ENCODE measurements around the gene SLC66A2. TPM values are rescaled to one million over a fixed set of nuclear protein-coding genes. Genes with fewer than 3 reads are reported as not detected.

SLC66A2 gene
- total and polyA plus RNA-seq, 2 of the 13 experiments (the other 11 are each of a cell fraction or from before 2014, with no cell fraction given): 33.5 to 41.9 TPM

- 57% methylated on average over 3 of the region's 3 CpGs for WGBS (ENCODE audit: low lambda C conversion rate)
- intact Hi-C loops (cut with micrococcal nuclease; ENCODE audit: unreplicated experiment) (no loop called here), in situ Hi-C loops (cut with HindIII; ENCODE audit: extremely low pct_ligation_motif_present, low pct_unique_long_range_greater_than_20kb) (no loop called here)
- POLR2A ChIA-PET: no interaction called here
- BruUV-seq (replicated peaks): no TSS peak
- no peak overlapping the region for H2AFZ ChIP-seq (ENCODE audit: low read length)
- TF ChIP-seq TAF1 (CRISPR knock-in tag; IDR thresholded peaks at IDR 0.05) (no peak), ZNF317 (CRISPR knock-in tag; IDR thresholded peaks at IDR 0.05) (peak; percentile 94)
- H3K4me1 ChIP-seq (ENCODE audit: insufficient read depth, low read length): no peaks in the 10 kb centered on the region
- H3K9me3 ChIP-seq (ENCODE audit: low read length): peaks cover 54% of the 10 kb centered on the region
- CTCF ChIA-PET (ENCODE audit: low intra/inter-chr PET ratio, low total read pairs): no interaction called here
- H3K79me2 ChIP-seq (ENCODE audit: insufficient read depth, low read length): no peaks in the 10 kb centered on the region
- DNase-seq (ENCODE audit: low spot score): no peak
- FAIRE-seq: no peak
- ATAC-seq: no peak
- no peak overlapping the region for H3K27ac ChIP-seq (ENCODE audit: extremely low read length, insufficient read depth, low read length)
- H3K27me3 ChIP-seq (ENCODE audit: control insufficient read depth in 1 of 2, insufficient read depth in 2 of 2, low read length in 2 of 2): no peaks in the 10 kb centered on the region
- no peak overlapping the region for H3K4me3 ChIP-seq (replicated peaks in 1 of 3; ENCODE audit: insufficient read depth in 1 of 3, low read depth in 2 of 3, low read length in 3 of 3)
- H3K36me3 ChIP-seq (replicated peaks in 1 of 2; ENCODE audit: control insufficient read depth in 1 of 2, insufficient read depth in 2 of 2, low read length in 2 of 2): no peaks in the 10 kb centered on the region
- no peak overlapping the region for H3K9ac ChIP-seq (ENCODE audit: insufficient read depth, low read depth, low read length)
- peaks cover 5% of the 10 kb centered on the region; the same call in 1 of the 2 replicates for H4K20me1 ChIP-seq (ENCODE audit: insufficient read depth, low read length)
- no peak overlapping the region for H3K4me2 ChIP-seq (ENCODE audit: low read depth, low read length)
Measured at GRCh38 chr18:79896738-79897137, 54.7 kb downstream of the SLC66A2 start.

- 54% methylated on average over 5 of the region's 5 CpGs for WGBS (ENCODE audit: low lambda C conversion rate)
- Histone ChIP-seq H2AFZ (ENCODE audit: low read length) (no peak overlapping the region), H3K27ac (ENCODE audit: extremely low read length, insufficient read depth, low read length) (no peak overlapping the region), H3K9me3 (ENCODE audit: low read length) (peaks cover 34% of the 10 kb centered on the region), H3K4me1 (ENCODE audit: insufficient read depth, low read length) (peaks cover 9% of the 10 kb centered on the region), H3K4me3 (replicated peaks in 1 of 3; ENCODE audit: insufficient read depth in 1 of 3, low read depth in 2 of 3, low read length in 3 of 3) (no peak overlapping the region), H3K9ac (ENCODE audit: insufficient read depth, low read depth, low read length) (no peak overlapping the region), H3K36me3 (replicated peaks in 1 of 2; ENCODE audit: control insufficient read depth in 1 of 2, insufficient read depth in 2 of 2, low read length in 2 of 2) (no peaks in the 10 kb centered on the region), H3K4me2 (ENCODE audit: low read depth, low read length) (no peak overlapping the region; the same call in 1 of the 2 replicates), H3K79me2 (ENCODE audit: insufficient read depth, low read length) (no peaks in the 10 kb centered on the region), H4K20me1 (ENCODE audit: insufficient read depth, low read length) (no peaks in the 10 kb centered on the region), H3K27me3 (ENCODE audit: control insufficient read depth in 1 of 2, insufficient read depth in 2 of 2, low read length in 2 of 2) (peaks cover 2 to 13% of the 10 kb centered on the region in 2 experiments; a peak in 4 of 5 replicates)
- no peak for FAIRE-seq
- ATAC-seq: no peak
- no peak for DNase-seq (ENCODE audit: low spot score)
- TF ChIP-seq TEAD2 (CRISPR knock-in tag; IDR thresholded peaks at IDR 0.05) (no peak), POLR2AphosphoS2 (IDR thresholded peaks at IDR 0.05; ENCODE audit: low read depth, low read length) (peak; percentile 36; the same call in 1 of the 2 replicates)
- in situ Hi-C loops (cut with HindIII; ENCODE audit: extremely low pct_ligation_motif_present, low pct_unique_long_range_greater_than_20kb) (no loop called here), intact Hi-C loops (cut with micrococcal nuclease; ENCODE audit: unreplicated experiment) (no loop called here)
- POLR2A ChIA-PET: no interaction called here
- no TSS peak for BruUV-seq (replicated peaks)
- CTCF ChIA-PET (ENCODE audit: low intra/inter-chr PET ratio, low total read pairs): no interaction called here
Measured at GRCh38 chr18:79890674-79891073, 60.8 kb downstream of the SLC66A2 start.
